Measurements from ENCODE around the gene GPS1. TPM values are rescaled to one million over a fixed set of nuclear protein-coding genes. Genes with fewer than 3 reads are reported as not detected.

GPS1 gene
- polyA plus RNA-seq, 1 of the 3 experiments (the other 2 are of a cell fraction): 264 TPM

- POLR2A ChIA-PET: interaction anchor here (1.3 kb wide), 1 partner anchor 9 kb away, joined by 4 read pairs; no protein-coding TSS in a partner anchor
- H3F3A ChIP-seq (replicated peaks; ENCODE audit: insufficient read depth): peaks cover 20% of the 10 kb centered on the region
- H3K9ac ChIP-seq: peak overlapping the region; percentile 89; the same call in 1 of the 2 replicates
- no peak for DNase-seq
- no peaks in the 10 kb centered on the region for H4K20me1 ChIP-seq (ENCODE audit: insufficient read depth)
- 85% methylated on average over 17 of the region's 20 CpGs for WGBS (ENCODE audit: low lambda C conversion rate)
- peaks cover 17 to 54% of the 10 kb centered on the region in 2 experiments for H3K36me3 ChIP-seq (replicated peaks in 1 of 2; ENCODE audit: control insufficient read depth in 1 of 2, insufficient read depth in 2 of 2, low read length in 1 of 2)
- H3K79me2 ChIP-seq (ENCODE audit: insufficient read depth): peaks cover 26% of the 10 kb centered on the region
- H3K4me2 ChIP-seq: peak overlapping the region; percentile 100; the same call in 1 of the 2 replicates
- no peak overlapping the region for H2AFZ ChIP-seq (ENCODE audit: low read depth)
- no peaks in the 10 kb centered on the region for H3K9me3 ChIP-seq
- peaks cover 12 to 26% of the 10 kb centered on the region in 2 experiments; a peak in 2 of 4 replicates for H3K4me1 ChIP-seq (ENCODE audit: control insufficient read depth in 1 of 2, insufficient read depth in 2 of 2, low read depth in 1 of 2, low read length in 1 of 2)
- CTCF ChIA-PET: interaction anchor here (0.8 to 8.0 kb wide), 6 partner anchors 10 to 42 kb away, joined by 3 to 47 read pairs (median 4); partner anchors contain the start of genes DCXR and RAC3
- H3K4me3 ChIP-seq (ENCODE audit: low read depth in 2 of 2, low read length in 1 of 2): peak overlapping the region in 1 of 2 experiments; percentile 81; a peak in 1 of 4 replicates
- no peaks in the 10 kb centered on the region for H3K9me2 ChIP-seq
- no peaks in the 10 kb centered on the region for H3K27me3 ChIP-seq (ENCODE audit: insufficient read depth)
- no peak overlapping the region for H3K27ac ChIP-seq (ENCODE audit: low read depth in 2 of 2, low read length in 1 of 2)
- TF ChIP-seq RAD21 (IDR thresholded peaks at IDR 0.05; ENCODE audit: low read length) (no peak), MEF2A (IDR thresholded peaks at IDR 0.05; ENCODE audit: borderline replicate concordance, low read depth) (no peak), NRF1 (IDR thresholded peaks at IDR 0.05; ENCODE audit: low read depth, low read length) (no peak), SMC3 (IDR thresholded peaks at IDR 0.05; ENCODE audit: low read depth, low read length) (no peak), EP300 (IDR thresholded peaks at IDR 0.05; ENCODE audit: borderline replicate concordance in 1 of 2, low read depth in 1 of 2, low read length in 1 of 2) (no peak), RXRA (IDR thresholded peaks at IDR 0.05; ENCODE audit: borderline replicate concordance, low read depth) (no peak), FOXJ3 (CRISPR knock-in tag; IDR thresholded peaks at IDR 0.05) (no peak), CHD2 (IDR thresholded peaks at IDR 0.05; ENCODE audit: low read length, partially characterized antibody) (no peak), YY1 (IDR thresholded peaks at IDR 0.05; ENCODE audit: low read depth) (no peak), SIN3A (IDR thresholded peaks at IDR 0.05; ENCODE audit: borderline replicate concordance, low read depth, low read length) (no peak), GATA2 (CRISPR knock-in tag; IDR thresholded peaks at IDR 0.05) (no peak), JUND (IDR thresholded peaks at IDR 0.05) (no peak), MXI1 (IDR thresholded peaks at IDR 0.05; ENCODE audit: low read depth, low read length) (no peak), FOSL2 (IDR thresholded peaks at IDR 0.05; ENCODE audit: borderline replicate concordance, low read depth) (no peak), RCOR1 (IDR thresholded peaks at IDR 0.05; ENCODE audit: low read length) (no peak), TAF1 (IDR thresholded peaks at IDR 0.05; ENCODE audit: borderline replicate concordance, low read depth, low read length) (no peak), REST (IDR thresholded peaks at IDR 0.05; ENCODE audit: low read depth, low read length) (no peak), ELF1 (IDR thresholded peaks at IDR 0.05) (no peak)
Measured at GRCh38 chr17:82063424-82064415, 12.0 kb downstream of the GPS1 start.

Measured in SK-N-SH (cell line).